ENCODE results near the gene ATXN1.
A peak's percentile ranks its signal among the peaks of the same experiment; 100 is the strongest.

The ATXN1 gene

GRCh38 chr6:16519265-16520242 lies 241.7 kb downstream of the ATXN1 start:
- DNase-seq = no peak

- DNase-seq = no peak
Observed at GRCh38 chr6:16518265-16518664, 243.0 kb downstream of the ATXN1 start.

DNA sequence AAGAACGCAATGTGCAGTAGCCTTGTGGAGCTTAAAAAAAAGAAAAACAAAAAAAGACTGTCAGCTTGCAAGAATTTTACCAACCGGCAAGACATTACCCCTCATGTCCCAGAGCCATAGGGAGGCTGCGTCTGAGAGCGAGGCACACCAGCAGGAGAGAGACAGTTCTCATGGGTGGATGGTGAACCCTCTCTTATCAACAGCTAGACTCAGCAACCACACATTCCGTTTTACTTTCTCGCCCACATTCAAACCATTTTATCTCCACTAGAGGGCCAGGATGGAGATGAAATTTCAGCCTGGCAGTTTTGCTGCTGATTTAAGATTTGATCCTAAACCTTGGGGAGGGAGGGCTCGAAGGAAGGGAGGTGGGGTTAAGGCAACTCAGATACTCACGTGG lies 247.0 kb downstream of the ATXN1 start:
- peak; percentile 40 for DNase-seq

DNA sequence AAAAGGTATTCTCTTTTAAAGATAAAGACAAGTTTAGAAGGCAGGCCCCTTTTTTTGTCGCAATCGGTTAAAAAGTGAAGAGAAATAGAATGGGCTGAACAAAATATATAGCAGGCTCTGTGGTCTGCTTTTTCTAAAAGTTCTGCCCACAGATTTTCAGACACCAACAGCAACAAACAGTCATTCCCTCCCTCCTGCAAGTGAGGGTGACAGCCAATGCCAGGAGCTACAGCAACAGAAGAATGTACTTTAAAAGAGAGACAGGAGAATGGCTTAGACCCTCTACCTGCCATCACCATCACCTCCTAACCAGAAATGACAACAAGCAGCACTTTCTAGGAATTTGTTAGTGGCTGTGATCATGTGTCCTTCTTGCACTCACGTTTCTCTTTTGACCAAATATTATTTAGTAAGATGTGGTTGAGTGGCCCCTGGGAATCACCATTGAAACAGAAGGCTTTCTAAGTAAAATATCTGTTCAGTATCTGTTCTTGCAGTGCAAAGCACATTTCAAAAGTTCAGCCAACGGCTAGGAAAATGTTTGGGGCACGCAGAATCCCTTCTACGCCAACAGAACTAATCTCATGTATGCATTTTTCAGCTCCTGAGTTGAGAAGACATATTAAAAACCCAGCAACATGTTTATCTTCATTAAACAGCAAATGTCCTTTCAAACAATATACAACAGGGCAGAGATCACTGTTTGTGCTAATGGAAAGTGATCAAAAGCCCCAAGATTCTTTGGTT lies 248.5 kb downstream of the ATXN1 start:
- DNase-seq = no peak

DNA sequence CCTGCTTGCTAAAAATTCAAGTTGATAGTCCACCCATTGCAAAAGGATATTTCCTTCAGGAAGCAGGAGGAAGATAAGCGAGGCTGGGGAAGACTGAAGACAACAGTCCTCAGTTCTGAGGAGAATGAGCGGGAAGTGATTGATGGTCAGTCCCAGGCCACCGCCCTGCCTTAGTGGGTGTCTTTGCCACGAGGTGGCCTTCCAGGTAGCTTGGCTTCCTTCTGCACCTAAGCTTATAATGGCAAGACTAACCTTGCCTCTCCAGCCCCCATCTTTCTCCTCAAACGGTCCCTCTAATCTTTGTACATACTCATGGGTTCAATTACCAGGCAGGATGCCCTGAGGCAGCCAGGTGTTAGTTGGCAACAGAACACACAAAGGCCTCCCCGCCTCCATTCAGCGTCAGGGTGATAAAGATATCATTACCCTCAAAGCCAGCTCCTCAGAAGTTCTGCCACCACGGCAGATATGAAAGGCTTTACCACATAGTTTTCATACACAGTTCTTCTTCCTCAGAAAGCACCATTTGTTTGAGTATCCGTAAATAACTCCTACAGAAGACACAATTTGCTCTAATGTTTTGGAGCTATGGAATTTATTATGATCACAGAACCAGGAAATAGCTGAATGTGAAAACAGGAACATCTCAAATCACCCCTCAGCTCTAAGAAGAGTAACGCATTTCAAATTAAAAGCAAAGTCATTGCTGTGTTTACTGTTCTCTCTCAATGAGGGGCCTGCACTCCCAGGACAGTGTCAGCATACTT lies 249.4 kb downstream of the ATXN1 start:
- DNase-seq = peak; percentile 51

GRCh38 chr6:16511040-16511660 lies 250.1 kb downstream of the ATXN1 start:
- DNase-seq = peak; percentile 30

GRCh38 chr6:16510245-16510644 lies 251.0 kb downstream of the ATXN1 start:
- no peak for DNase-seq

DNA sequence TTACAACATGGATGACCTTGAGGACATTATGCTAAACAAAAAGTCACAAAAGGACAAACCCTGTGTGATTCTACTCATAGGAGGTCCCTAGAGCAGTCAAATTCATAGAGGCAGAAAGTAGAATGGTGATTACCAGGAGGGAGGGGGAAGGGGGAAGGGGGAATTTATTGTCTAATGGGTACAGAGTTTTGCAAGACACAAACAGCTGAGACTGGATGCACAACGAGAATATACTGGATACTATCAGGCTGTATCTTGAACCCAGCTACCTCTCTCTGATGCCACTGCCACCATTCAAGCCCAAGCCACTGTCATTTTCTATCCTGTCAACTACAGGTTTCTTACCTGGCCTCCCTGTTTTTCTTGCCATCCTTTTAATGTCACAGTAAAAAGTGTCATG lies 252.3 kb downstream of the ATXN1 start:
- DNase-seq = no peak

GRCh38 chr6:16505711-16506357 lies 255.4 kb downstream of the ATXN1 start:
- DNase-seq = no peak

GRCh38 chr6:16504609-16505008 lies 256.7 kb downstream of the ATXN1 start:
- no peak for DNase-seq

DNA sequence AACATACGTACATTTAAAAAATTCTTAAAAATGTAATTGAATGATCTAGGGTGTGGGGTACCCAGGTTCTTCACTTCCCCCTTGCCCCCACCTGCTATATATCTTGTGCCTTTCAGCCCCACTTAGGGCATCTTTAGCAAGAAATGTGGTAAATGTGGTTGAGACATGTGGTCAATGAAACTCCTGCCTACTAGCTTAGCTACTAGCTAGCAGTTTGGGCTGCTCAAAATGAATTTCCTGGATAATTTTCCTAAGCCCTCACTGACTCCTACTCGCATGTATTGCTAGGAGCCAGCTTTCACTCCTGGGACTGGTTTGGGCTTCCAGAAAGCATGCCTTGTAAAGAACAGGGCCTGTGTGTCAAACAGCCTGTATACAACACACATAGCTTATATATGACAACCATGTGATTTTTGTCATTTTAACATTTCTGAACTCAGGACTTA lies 257.3 kb downstream of the ATXN1 start:
- no peak for DNase-seq

DNA sequence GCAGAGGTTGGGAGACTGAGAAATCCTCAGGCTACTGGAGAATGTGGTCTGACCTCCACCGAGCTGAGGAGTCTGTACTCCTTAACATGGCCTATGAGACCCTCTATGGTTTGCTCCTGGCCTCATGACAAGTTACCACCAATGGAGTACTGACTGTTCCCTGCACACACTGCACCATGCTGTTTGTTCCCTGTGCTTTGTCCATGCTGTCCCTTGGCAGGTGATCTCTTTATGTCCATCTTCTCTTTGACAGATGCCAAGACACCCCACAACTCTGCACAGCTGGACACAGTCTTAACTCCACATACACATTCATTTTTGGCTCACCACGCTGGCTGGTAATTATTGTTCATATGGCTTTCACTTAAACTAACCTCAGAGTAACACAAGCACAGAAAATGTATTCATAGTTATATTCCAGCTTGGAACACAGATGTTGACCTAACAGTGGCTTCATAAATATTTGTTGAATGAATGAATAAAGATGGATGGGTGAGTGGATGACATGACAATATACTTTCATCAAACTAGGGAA lies 258.0 kb downstream of the ATXN1 start:
- no peak for DNase-seq

DNA sequence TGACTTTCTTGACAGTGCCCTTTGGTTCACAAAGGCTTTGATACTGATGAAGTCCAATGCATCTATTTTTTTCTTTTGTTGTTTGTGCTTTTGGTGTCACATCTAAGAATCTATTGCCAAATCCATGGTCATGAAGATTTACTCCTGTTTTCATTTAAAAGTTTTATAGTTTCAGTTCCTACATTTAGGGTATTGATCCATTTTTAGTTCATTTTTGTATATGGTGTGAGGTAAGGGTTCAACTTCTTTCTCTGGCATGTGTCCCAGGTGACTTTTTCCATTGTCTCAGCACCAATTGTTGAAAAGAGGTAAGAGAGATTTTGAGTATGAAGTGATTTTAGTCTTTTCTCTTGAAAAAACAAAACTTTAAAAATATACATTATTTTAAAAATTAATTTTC lies 262.3 kb downstream of the ATXN1 start:
- DNase-seq = no peak

DNA sequence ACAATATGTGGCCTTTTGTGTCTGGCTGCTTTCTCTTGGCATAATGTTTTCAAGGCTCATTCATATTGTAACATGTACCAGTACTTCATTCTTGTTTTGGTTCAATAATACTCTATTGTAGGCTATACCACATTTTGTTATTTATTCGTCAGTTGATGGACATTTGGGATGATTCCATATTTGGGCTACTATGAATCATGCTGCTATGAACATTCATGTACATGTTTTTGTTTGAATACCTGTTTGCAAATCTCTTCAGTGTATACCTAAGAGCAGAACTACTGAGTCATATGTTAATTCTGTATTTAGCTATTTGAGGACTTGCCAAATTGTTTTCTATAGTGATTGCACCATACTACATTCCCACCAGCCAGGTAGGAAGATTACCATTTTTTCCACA lies 263.0 kb downstream of the ATXN1 start:
- no peak for DNase-seq

DNA sequence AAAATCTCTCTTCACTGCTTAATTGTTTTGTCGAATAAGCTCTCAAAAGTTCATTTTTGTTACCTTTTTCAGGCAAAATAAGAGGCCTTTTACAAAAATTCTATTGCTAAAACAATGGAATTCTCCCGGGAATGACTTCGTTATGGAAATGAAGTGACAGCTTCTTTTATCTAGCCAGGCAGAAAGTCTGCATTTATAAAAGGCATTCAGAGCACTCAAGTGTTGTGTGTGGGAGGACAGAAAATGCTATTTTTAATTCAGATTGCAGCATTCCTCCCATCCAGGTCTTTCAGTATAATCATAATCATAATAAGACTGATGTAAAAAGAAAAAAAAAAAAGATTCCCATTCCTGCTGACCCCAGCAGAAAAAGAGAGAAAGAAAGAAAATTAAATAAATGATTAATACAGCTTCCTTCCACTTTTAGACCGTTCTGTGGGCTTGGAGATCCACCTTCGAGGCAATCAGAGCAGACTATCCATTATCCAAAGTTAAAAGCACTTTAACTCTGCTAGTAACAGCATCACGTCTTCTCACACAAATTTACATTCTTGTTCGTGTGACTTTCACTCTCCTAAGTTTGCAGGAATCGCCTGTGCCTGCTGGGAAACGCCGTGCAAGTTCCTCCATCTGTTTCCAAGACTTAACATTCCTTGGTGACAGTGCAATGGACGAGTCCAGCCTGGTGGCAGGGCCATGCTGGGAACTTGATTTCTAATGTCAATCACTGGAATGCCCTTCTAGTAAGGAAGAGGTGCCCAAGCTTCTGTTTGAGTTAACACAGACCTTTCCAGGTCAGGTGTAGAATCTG lies 264.1 kb downstream of the ATXN1 start:
- DNase-seq = no peak

GRCh38 chr6:16496210-16496609 lies 265.1 kb downstream of the ATXN1 start:
- no peak for DNase-seq

DNA sequence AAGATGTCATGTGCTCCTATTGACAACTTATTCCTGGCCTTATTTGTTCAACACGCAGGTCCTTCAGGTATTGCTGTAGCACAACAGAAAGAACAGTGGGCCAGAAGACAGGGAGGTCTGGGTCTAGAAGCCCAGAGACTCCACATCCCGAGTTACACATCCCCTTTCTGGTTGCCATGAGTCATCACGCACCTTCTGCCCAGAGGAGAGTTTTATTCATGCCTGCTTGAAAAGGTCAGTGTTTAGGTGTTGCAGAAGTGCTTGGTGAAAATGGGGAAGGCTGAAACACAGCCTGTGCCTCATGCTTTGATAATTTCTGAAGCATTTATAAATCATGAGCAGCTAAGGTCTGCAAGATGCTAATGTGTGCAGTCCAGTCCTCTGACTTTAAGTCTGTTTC lies 266.5 kb downstream of the ATXN1 start:
- DNase-seq = no peak

DNA sequence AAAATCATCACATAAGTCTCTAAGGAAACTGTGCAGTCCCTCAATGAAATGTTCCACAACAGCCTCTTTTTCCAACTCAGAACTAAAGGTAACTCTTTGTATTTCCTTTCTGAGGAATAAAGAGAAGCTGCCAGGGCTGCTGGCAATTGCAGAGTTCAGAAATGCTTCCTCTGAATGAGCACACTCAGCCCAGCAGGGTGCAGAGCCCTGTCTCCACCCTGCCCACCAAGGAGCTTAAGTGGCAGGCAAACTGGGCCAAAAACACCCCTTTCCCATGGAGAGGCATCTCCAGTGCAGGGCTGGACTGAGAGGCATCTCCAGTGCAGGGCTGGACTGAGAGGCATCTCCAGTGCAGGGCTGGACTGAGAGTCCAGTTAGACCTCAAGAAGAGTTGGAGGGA lies 267.5 kb downstream of the ATXN1 start:
- no peak for DNase-seq

GRCh38 chr6:16493112-16493511 lies 268.1 kb downstream of the ATXN1 start:
- DNase-seq = no peak

DNA sequence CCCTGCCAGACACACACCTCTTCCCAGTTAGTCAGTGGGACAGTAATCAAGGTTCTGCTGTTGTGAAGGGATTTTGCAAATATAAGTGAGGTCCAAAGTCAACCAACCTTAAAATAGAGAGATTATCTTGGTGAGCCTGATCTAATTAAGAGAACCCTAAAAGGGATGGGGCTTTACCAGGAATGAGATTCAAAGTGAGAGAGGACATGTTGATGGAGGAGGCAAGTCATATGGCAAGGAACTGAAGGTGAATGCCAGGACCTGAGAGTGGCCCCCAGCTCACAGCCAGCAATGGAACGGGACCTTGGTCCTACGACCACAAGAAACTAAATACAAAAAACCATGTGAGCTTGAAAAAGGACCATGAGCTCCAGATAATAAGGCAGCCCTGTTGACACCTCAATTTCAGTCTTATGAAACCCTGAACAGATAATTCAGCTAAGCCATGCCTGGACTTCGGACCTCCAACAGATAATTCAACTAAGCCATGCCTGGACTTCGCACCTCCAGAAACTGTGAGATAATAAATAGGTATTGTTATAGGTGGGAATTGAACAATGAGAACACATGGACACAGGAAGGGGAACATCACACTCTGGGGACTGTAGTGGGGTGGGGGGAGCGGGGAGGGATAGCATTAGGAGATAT lies 269.5 kb downstream of the ATXN1 start:
- no peak for DNase-seq
